Mesothelial cell of epicardium (in vitro differentiated cells): ENCODE results near the gene FAR1. TPM values are rescaled to one million over a fixed set of nuclear protein-coding genes. Genes with fewer than 3 reads are reported as not detected.

ENCODE experiments used
- DNase-seq, 2 experiments: peaks; one replicate each; pipeline ENCODE4 v3.0.0; 2021; ENCODE audit warnings: low spot score in 2 of 2; ENCODE audit not compliant: unreplicated experiment in 2 of 2
- H3K27ac Mint-ChIP-seq: 2 replicates; pipeline ENCODE4 v1.8.0; 2021; ENCODE audit warnings: mixed read lengths
- H3K27me3 Mint-ChIP-seq: 2 replicates; pipeline ENCODE4 v1.8.0; 2021; ENCODE audit warnings: low read depth, mixed read lengths
- H3K36me3 Mint-ChIP-seq: 2 replicates; pipeline ENCODE4 v1.8.0; 2021; ENCODE audit warnings: mixed read lengths
- H3K4me1 Mint-ChIP-seq: 2 replicates; pipeline ENCODE4 v1.8.0; 2021; ENCODE audit warnings: mixed read lengths
- H3K4me3 Mint-ChIP-seq: 2 replicates; pipeline ENCODE4 v1.8.0; 2021; ENCODE audit warnings: mild to moderate bottlenecking, moderate library complexity, mixed read lengths
- H3K9me3 Mint-ChIP-seq: 2 replicates; pipeline ENCODE4 v1.8.0; 2021; ENCODE audit warnings: mixed read lengths
- CTCF ChIP-seq: fragments of 200-600 bp; sonication (generic); IDR thresholded peaks from one replicate; pipeline ENCODE4 v1.5.0; 2021; ENCODE audit warnings: antibody characterized with exemption; ENCODE audit not compliant: unreplicated experiment
- total RNA-seq: library from RNA; stranded (reverse); gene quantifications from 3 replicates; pipeline ENCODE4 v1.2.1, GENCODE V29; 2021

The FAR1 gene
- total RNA-seq, 1 donor from 2014 or later = 67.0 TPM

- Mint-ChIP-seq H3K4me1 (peaks cover 1% of the 10 kb centered on the region), H3K27me3 (peaks cover 1% of the 10 kb centered on the region), H3K4me3 (no peak overlapping the region), H3K27ac (no peak overlapping the region), H3K9me3 (peaks cover 13% of the 10 kb centered on the region), H3K36me3 (no peaks in the 10 kb centered on the region)
- DNase-seq = no peak
- peak; percentile 22 for TF ChIP-seq CTCF
These were observed 104.0 kb downstream of the FAR1 start for GRCh38 chr11:13772223-13773046.

- H3K27ac Mint-ChIP-seq = no peak overlapping the region
- no peak for TF ChIP-seq CTCF
- peaks cover 1% of the 10 kb centered on the region for H3K27me3 Mint-ChIP-seq
- H3K36me3 Mint-ChIP-seq = no peaks in the 10 kb centered on the region
- peaks cover 4% of the 10 kb centered on the region for H3K4me1 Mint-ChIP-seq
- no peak overlapping the region for H3K4me3 Mint-ChIP-seq
- H3K9me3 Mint-ChIP-seq = peaks cover 8% of the 10 kb centered on the region
- no peak for DNase-seq
These were observed 107.0 kb downstream of the FAR1 start for GRCh38 chr11:13775471-13775870.

- no peak overlapping the region for H3K27ac Mint-ChIP-seq
- no peak for TF ChIP-seq CTCF
- H3K9me3 Mint-ChIP-seq = peaks cover 11% of the 10 kb centered on the region
- peaks cover 1% of the 10 kb centered on the region for H3K27me3 Mint-ChIP-seq
- H3K4me3 Mint-ChIP-seq = no peak overlapping the region
- H3K4me1 Mint-ChIP-seq = peaks cover 4% of the 10 kb centered on the region
- no peak for DNase-seq
- no peaks in the 10 kb centered on the region for H3K36me3 Mint-ChIP-seq
These were observed 107.8 kb downstream of the FAR1 start for GRCh38 chr11:13776134-13776815.

- Mint-ChIP-seq H3K4me3 (no peak overlapping the region), H3K36me3 (no peaks in the 10 kb centered on the region)
- DNase-seq = no peak
These were observed 109.0 kb downstream of the FAR1 start for GRCh38 chr11:13777341-13777985.

GRCh38 chr11:13778345-13778744, 109.9 kb downstream of the FAR1 start:
- Mint-ChIP-seq H3K4me1 (peaks cover 8% of the 10 kb centered on the region), H3K9me3 (peaks cover 12% of the 10 kb centered on the region), H3K4me3 (no peak overlapping the region), H3K27me3 (peaks cover 1% of the 10 kb centered on the region), H3K27ac (no peak overlapping the region), H3K36me3 (no peaks in the 10 kb centered on the region)
- DNase-seq = no peak
- no peak for TF ChIP-seq CTCF

More at GRCh38 chr11:13777341-13777985, 109.0 kb downstream of the FAR1 start:
- TF ChIP-seq CTCF = no peak
- Mint-ChIP-seq H3K27me3 (peaks cover 1% of the 10 kb centered on the region), H3K9me3 (peaks cover 12% of the 10 kb centered on the region), H3K27ac (no peak overlapping the region), H3K4me1 (peaks cover 4% of the 10 kb centered on the region)
